Measurements from ENCODE around the gene NRROS.

The NRROS gene

DNA sequence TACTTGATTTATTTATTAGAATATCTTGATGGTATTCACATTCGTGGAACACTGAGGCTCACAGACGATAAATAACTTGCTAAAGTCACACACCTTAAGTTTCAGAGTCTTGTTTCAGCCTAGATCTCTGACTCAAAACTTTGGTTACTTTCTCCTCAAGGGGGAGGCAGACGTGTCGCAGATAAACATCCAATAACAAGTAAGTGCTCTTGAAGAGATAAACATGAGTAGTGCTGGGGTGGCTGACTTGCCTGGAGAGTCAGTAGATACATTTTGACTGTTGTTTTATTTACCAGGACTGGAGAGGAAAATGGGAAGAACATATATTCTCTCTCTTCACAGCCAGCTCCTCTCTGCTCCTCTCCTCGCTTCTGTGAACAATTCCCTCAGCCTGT is 39.8 kb upstream of the NRROS start:
- Histone ChIP-seq H3K9me3 (ENCODE audit: insufficient read depth, low read depth, low read length) (no peaks in the 10 kb centered on the region), H3K4me1 (ENCODE audit: insufficient read depth, low read length, poor library complexity, severe bottlenecking) (peaks cover 29% of the 10 kb centered on the region), H3K79me2 (ENCODE audit: insufficient read depth, low read length) (peaks cover 17% of the 10 kb centered on the region), H3K9me2 (replicated peaks; ENCODE audit: low read depth, low read length) (no peaks in the 10 kb centered on the region), H3K27me3 (ENCODE audit: insufficient read depth, low read length, poor library complexity, severe bottlenecking) (no peaks in the 10 kb centered on the region), H3F3A (ENCODE audit: low read depth) (no peaks in the 10 kb centered on the region), H2AFZ (ENCODE audit: low read length) (no peak overlapping the region), H3K4me2 (ENCODE audit: low read depth, low read length, poor library complexity, severe bottlenecking) (no peak overlapping the region), H3K9ac (ENCODE audit: low read depth, low read length, poor library complexity, severe bottlenecking) (no peak overlapping the region), H4K20me1 (ENCODE audit: insufficient read depth, low read length, poor library complexity, severe bottlenecking) (no peaks in the 10 kb centered on the region), H3K4me3 (ENCODE audit: low read length, poor library complexity, severe bottlenecking) (no peak overlapping the region), H3K36me3 (ENCODE audit: insufficient read depth, low read length) (no peaks in the 10 kb centered on the region)
- TF ChIP-seq EZH2phosphoT487 (IDR thresholded peaks at IDR 0.05; ENCODE audit: borderline replicate concordance), result no peak
- TF ChIP-seq, protein P1, sequence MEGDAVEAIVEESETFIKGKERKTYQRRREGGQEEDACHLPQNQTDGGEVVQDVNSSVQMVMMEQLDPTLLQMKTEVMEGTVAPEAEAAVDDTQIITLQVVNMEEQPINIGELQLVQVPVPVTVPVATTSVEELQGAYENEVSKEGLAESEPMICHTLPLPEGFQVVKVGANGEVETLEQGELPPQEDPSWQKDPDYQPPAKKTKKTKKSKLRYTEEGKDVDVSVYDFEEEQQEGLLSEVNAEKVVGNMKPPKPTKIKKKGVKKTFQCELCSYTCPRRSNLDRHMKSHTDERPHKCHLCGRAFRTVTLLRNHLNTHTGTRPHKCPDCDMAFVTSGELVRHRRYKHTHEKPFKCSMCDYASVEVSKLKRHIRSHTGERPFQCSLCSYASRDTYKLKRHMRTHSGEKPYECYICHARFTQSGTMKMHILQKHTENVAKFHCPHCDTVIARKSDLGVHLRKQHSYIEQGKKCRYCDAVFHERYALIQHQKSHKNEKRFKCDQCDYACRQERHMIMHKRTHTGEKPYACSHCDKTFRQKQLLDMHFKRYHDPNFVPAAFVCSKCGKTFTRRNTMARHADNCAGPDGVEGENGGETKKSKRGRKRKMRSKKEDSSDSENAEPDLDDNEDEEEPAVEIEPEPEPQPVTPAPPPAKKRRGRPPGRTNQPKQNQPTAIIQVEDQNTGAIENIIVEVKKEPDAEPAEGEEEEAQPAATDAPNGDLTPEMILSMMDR (conservative IDR thresholded peaks at IDR 0.05; ENCODE audit: low read length), result no peak

DNA sequence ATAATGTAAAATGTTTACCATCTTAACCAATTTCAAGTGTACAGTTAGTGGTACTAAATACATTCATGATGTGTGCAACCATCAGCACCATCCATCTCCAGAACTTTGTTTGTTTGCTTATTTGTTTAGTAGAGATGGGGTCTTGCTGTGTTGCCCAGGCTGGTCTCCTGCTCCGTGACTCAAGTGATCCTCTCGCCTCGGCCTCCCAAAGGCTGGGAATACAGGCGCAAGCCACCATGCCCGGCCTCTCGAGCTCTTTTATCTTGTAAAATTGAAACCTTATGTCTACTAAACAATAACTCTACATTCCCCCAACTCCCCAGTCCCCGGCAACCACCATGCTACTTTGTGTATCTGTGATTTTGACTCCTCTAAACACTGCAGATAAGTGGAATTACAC is 39.1 kb upstream of the NRROS start:
- H3K27me3 ChIP-seq (ENCODE audit: insufficient read depth, low read length, poor library complexity, severe bottlenecking), result no peaks in the 10 kb centered on the region
- no peaks in the 10 kb centered on the region for H3K9me2 ChIP-seq (replicated peaks; ENCODE audit: low read depth, low read length)
- H3F3A ChIP-seq (ENCODE audit: low read depth), result no peaks in the 10 kb centered on the region
- no peak overlapping the region for H3K4me3 ChIP-seq (ENCODE audit: low read length, poor library complexity, severe bottlenecking)
- H3K36me3 ChIP-seq (ENCODE audit: insufficient read depth, low read length), result no peaks in the 10 kb centered on the region
- no peak overlapping the region for H3K9ac ChIP-seq (ENCODE audit: low read depth, low read length, poor library complexity, severe bottlenecking)
- TF ChIP-seq, protein P1 (conservative IDR thresholded peaks at IDR 0.05; ENCODE audit: low read length), result no peak
- no peak for TF ChIP-seq EZH2phosphoT487 (IDR thresholded peaks at IDR 0.05; ENCODE audit: borderline replicate concordance)
- H3K79me2 ChIP-seq (ENCODE audit: insufficient read depth, low read length), result peaks cover 15% of the 10 kb centered on the region
- no peak overlapping the region for H3K4me2 ChIP-seq (ENCODE audit: low read depth, low read length, poor library complexity, severe bottlenecking)
- peaks cover 26% of the 10 kb centered on the region for H3K4me1 ChIP-seq (ENCODE audit: insufficient read depth, low read length, poor library complexity, severe bottlenecking)
- H4K20me1 ChIP-seq (ENCODE audit: insufficient read depth, low read length, poor library complexity, severe bottlenecking), result no peaks in the 10 kb centered on the region
- H2AFZ ChIP-seq (ENCODE audit: low read length), result no peak overlapping the region
- H3K9me3 ChIP-seq (ENCODE audit: insufficient read depth, low read depth, low read length), result no peaks in the 10 kb centered on the region

DNA sequence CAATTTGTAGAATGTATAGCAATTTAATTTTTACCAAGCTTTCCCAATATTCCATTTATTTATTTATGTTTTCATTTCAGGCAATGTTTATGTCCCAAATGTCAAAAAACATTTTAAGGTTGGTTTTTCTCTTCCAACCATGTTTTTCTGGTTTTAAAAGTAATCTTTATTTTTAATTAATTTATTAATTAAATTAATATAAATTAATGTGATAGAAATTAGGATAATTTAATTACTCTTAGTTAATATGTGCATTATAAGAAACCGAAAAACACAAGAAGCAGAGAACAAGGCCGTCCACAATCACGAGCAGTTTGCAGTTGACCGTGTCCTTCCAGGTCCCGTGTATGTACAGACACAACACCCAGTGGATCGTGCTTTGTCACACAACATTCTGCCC is 36.8 kb upstream of the NRROS start:
- Histone ChIP-seq H3K9ac (ENCODE audit: low read depth, low read length, poor library complexity, severe bottlenecking) (no peak overlapping the region), H3F3A (ENCODE audit: low read depth) (no peaks in the 10 kb centered on the region), H3K4me3 (ENCODE audit: low read length, poor library complexity, severe bottlenecking) (no peak overlapping the region), H3K79me2 (ENCODE audit: insufficient read depth, low read length) (peaks cover 2% of the 10 kb centered on the region), H3K36me3 (ENCODE audit: insufficient read depth, low read length) (no peaks in the 10 kb centered on the region), H4K20me1 (ENCODE audit: insufficient read depth, low read length, poor library complexity, severe bottlenecking) (no peaks in the 10 kb centered on the region), H3K9me3 (ENCODE audit: insufficient read depth, low read depth, low read length) (no peaks in the 10 kb centered on the region), H3K4me1 (ENCODE audit: insufficient read depth, low read length, poor library complexity, severe bottlenecking) (peaks cover 4% of the 10 kb centered on the region), H2AFZ (ENCODE audit: low read length) (no peak overlapping the region), H3K27me3 (ENCODE audit: insufficient read depth, low read length, poor library complexity, severe bottlenecking) (no peaks in the 10 kb centered on the region), H3K9me2 (replicated peaks; ENCODE audit: low read depth, low read length) (no peaks in the 10 kb centered on the region), H3K4me2 (ENCODE audit: low read depth, low read length, poor library complexity, severe bottlenecking) (no peak overlapping the region)
- TF ChIP-seq EZH2phosphoT487 (IDR thresholded peaks at IDR 0.05; ENCODE audit: borderline replicate concordance), result no peak
- TF ChIP-seq, protein P1 (conservative IDR thresholded peaks at IDR 0.05; ENCODE audit: low read length), result no peak

Data from Loucy (cell line).